ENCODE results near the gene FAM187B.
"Not testable (repeated sequence)": the region's sequence is repeated elsewhere in the genome, so short reads cannot be mapped to it uniquely, and the experiment has no call there.

Gene FAM187B

GRCh38 chr19:35222373-35223015 lies 6.0 kb downstream of the FAM187B start:
- Histone ChIP-seq H3K27me3 (ENCODE audit: control insufficient read depth, insufficient read depth, low read length) (no peaks in the 10 kb centered on the region), H3K36me3 (ENCODE audit: control insufficient read depth, insufficient read depth, low read length) (no peaks in the 10 kb centered on the region), H3K4me1 (ENCODE audit: control insufficient read depth, insufficient read depth, low read length) (no peaks in the 10 kb centered on the region), H3K4me3 (ENCODE audit: low read length) (no peak overlapping the region), H3K27ac (ENCODE audit: low read depth, low read length) (no peak overlapping the region), H3K9ac (ENCODE audit: low read length) (no peak overlapping the region)

GRCh38 chr19:35220973-35221590 lies 7.5 kb downstream of the FAM187B start:
- not testable (repeated sequence) for H3K27me3 ChIP-seq (ENCODE audit: control insufficient read depth, insufficient read depth, low read length); H3K27ac ChIP-seq (ENCODE audit: low read depth, low read length); H3K36me3 ChIP-seq (ENCODE audit: control insufficient read depth, insufficient read depth, low read length); H3K4me3 ChIP-seq (ENCODE audit: low read length); H3K9ac ChIP-seq (ENCODE audit: low read length); H3K4me1 ChIP-seq (ENCODE audit: control insufficient read depth, insufficient read depth, low read length)

GRCh38 chr19:35220315-35220921 lies 8.1 kb downstream of the FAM187B start:
- Histone ChIP-seq H3K9ac (ENCODE audit: low read length) (no peak overlapping the region), H3K36me3 (ENCODE audit: control insufficient read depth, insufficient read depth, low read length) (no peaks in the 10 kb centered on the region), H3K4me3 (ENCODE audit: low read length) (peak overlapping the region; percentile 8), H3K27me3 (ENCODE audit: control insufficient read depth, insufficient read depth, low read length) (no peaks in the 10 kb centered on the region), H3K27ac (ENCODE audit: low read depth, low read length) (no peak overlapping the region), H3K4me1 (ENCODE audit: control insufficient read depth, insufficient read depth, low read length) (no peaks in the 10 kb centered on the region)

GRCh38 chr19:35219008-35219407 lies 9.5 kb downstream of the FAM187B start:
- Histone ChIP-seq H3K27ac (ENCODE audit: low read depth, low read length) (no peak overlapping the region), H3K4me3 (ENCODE audit: low read length) (no peak overlapping the region), H3K4me1 (ENCODE audit: control insufficient read depth, insufficient read depth, low read length) (no peaks in the 10 kb centered on the region), H3K9ac (ENCODE audit: low read length) (no peak overlapping the region), H3K27me3 (ENCODE audit: control insufficient read depth, insufficient read depth, low read length) (no peaks in the 10 kb centered on the region), H3K36me3 (ENCODE audit: control insufficient read depth, insufficient read depth, low read length) (no peaks in the 10 kb centered on the region)

- H3K27me3 ChIP-seq (ENCODE audit: control insufficient read depth, insufficient read depth, low read length), result no peaks in the 10 kb centered on the region
- H3K9ac ChIP-seq (ENCODE audit: low read length), result no peak overlapping the region
- peaks cover 4% of the 10 kb centered on the region for H3K4me1 ChIP-seq (ENCODE audit: control insufficient read depth, insufficient read depth, low read length)
- H3K27ac ChIP-seq (ENCODE audit: low read depth, low read length), result no peak overlapping the region
- H3K4me3 ChIP-seq (ENCODE audit: low read length), result no peak overlapping the region
- no peaks in the 10 kb centered on the region for H3K36me3 ChIP-seq (ENCODE audit: control insufficient read depth, insufficient read depth, low read length)
These were observed 10.9 kb downstream of the FAM187B start for GRCh38 chr19:35217649-35217990.

GRCh38 chr19:35216833-35217648 lies 11.5 kb downstream of the FAM187B start:
- Histone ChIP-seq H3K4me1 (ENCODE audit: control insufficient read depth, insufficient read depth, low read length) (peaks cover 4% of the 10 kb centered on the region), H3K36me3 (ENCODE audit: control insufficient read depth, insufficient read depth, low read length) (no peaks in the 10 kb centered on the region), H3K27ac (ENCODE audit: low read depth, low read length) (no peak overlapping the region), H3K4me3 (ENCODE audit: low read length) (no peak overlapping the region), H3K9ac (ENCODE audit: low read length) (no peak overlapping the region), H3K27me3 (ENCODE audit: control insufficient read depth, insufficient read depth, low read length) (no peaks in the 10 kb centered on the region)

GRCh38 chr19:35216016-35216832 lies 12.3 kb downstream of the FAM187B start:
- H3K27ac ChIP-seq (ENCODE audit: low read depth, low read length), result no peak overlapping the region
- no peaks in the 10 kb centered on the region for H3K36me3 ChIP-seq (ENCODE audit: control insufficient read depth, insufficient read depth, low read length)
- H3K4me3 ChIP-seq (ENCODE audit: low read length), result no peak overlapping the region
- H3K9ac ChIP-seq (ENCODE audit: low read length), result no peak overlapping the region
- H3K4me1 ChIP-seq (ENCODE audit: control insufficient read depth, insufficient read depth, low read length), result peaks cover 4% of the 10 kb centered on the region
- no peaks in the 10 kb centered on the region for H3K27me3 ChIP-seq (ENCODE audit: control insufficient read depth, insufficient read depth, low read length)

GRCh38 chr19:35214766-35215422 lies 13.6 kb downstream of the FAM187B start:
- Histone ChIP-seq H3K9ac (ENCODE audit: low read length) (no peak overlapping the region), H3K27ac (ENCODE audit: low read depth, low read length) (no peak overlapping the region), H3K27me3 (ENCODE audit: control insufficient read depth, insufficient read depth, low read length) (no peaks in the 10 kb centered on the region), H3K36me3 (ENCODE audit: control insufficient read depth, insufficient read depth, low read length) (no peaks in the 10 kb centered on the region), H3K4me3 (ENCODE audit: low read length) (no peak overlapping the region), H3K4me1 (ENCODE audit: control insufficient read depth, insufficient read depth, low read length) (peaks cover 4% of the 10 kb centered on the region)

- Histone ChIP-seq H3K9ac (ENCODE audit: low read length) (peak overlapping the region; percentile 59), H3K4me1 (ENCODE audit: control insufficient read depth, insufficient read depth, low read length) (peaks cover 4% of the 10 kb centered on the region), H3K27me3 (ENCODE audit: control insufficient read depth, insufficient read depth, low read length) (no peaks in the 10 kb centered on the region), H3K36me3 (ENCODE audit: control insufficient read depth, insufficient read depth, low read length) (no peaks in the 10 kb centered on the region), H3K4me3 (ENCODE audit: low read length) (peak overlapping the region; percentile 55), H3K27ac (ENCODE audit: low read depth, low read length) (no peak overlapping the region)
These were observed 14.6 kb downstream of the FAM187B start for GRCh38 chr19:35213663-35214632.

- Histone ChIP-seq H3K27ac (ENCODE audit: low read depth, low read length) (no peak overlapping the region), H3K4me1 (ENCODE audit: control insufficient read depth, insufficient read depth, low read length) (peaks cover 4% of the 10 kb centered on the region)
These were observed 16.3 kb downstream of the FAM187B start for GRCh38 chr19:35212241-35212640.

More at GRCh38 chr19:35212241-35212640, 16.3 kb downstream of the FAM187B start:
- Histone ChIP-seq H3K9ac (ENCODE audit: low read length) (peak overlapping the region; percentile 16), H3K36me3 (ENCODE audit: control insufficient read depth, insufficient read depth, low read length) (no peaks in the 10 kb centered on the region), H3K4me3 (ENCODE audit: low read length) (no peak overlapping the region), H3K27me3 (ENCODE audit: control insufficient read depth, insufficient read depth, low read length) (no peaks in the 10 kb centered on the region)

All from rectal smooth muscle tissue (tissue), 1 donor.